A673 (cell line): Measurements from ENCODE around the gene YWHAG. TPM values are rescaled to one million over a fixed set of nuclear protein-coding genes. Genes with fewer than 3 reads are reported as not detected.
"Not testable (repeated sequence)": the region's sequence is repeated elsewhere in the genome, so short reads cannot be mapped to it uniquely, and the experiment has no call there.

ENCODE experiments used
- BruUV-seq: library from RNA; stranded (reverse); fragments of 400-500 nt; replicated peaks from 2 replicates; lab custom pipeline; 2021; lab: Mats Ljungman, UMichigan
- CTCF ChIA-PET: fragments of 300-600 bp; sonication (Branson Sonifier 250); formaldehyde crosslinking; loops from one replicate; lab custom pipeline; 2022; ENCODE audit warnings: antibody characterized with exemption; lab: Charles Lee
- POLR2A ChIA-PET: fragments of 300-600 bp; sonication (Branson Sonifier 250); formaldehyde crosslinking; loops from one replicate; lab custom pipeline; 2022; ENCODE audit warnings: antibody characterized with exemption; ENCODE audit not compliant: low non-redundant PET; lab: Charles Lee
- DNase-seq: peaks from one replicate; pipeline ENCODE4 v3.0.0-alpha.2; 2015; ENCODE audit warnings: low spot score
- H3K27ac ChIP-seq: fragments of 200-600 bp; sonication (generic); 2 replicates; pipeline ENCODE4 v1.5.1; 2016; ENCODE audit warnings: mixed run types, low read depth, mild to moderate bottlenecking, mixed read lengths, antibody characterized with exemption, low read length; ENCODE audit not compliant: poor library complexity, severe bottlenecking
- H3K27me3 ChIP-seq: fragments of 200-600 bp; sonication (generic); replicated peaks from 2 replicates; pipeline ENCODE4 v1.6.1; 2017; ENCODE audit warnings: mixed run types, low read depth, mild to moderate bottlenecking, mixed read lengths, antibody characterized with exemption, low read length; ENCODE audit not compliant: insufficient read depth, poor library complexity
- H3K36me3 ChIP-seq: fragments of 200-600 bp; sonication (generic); 2 replicates; pipeline ENCODE4 v1.6.1; 2016; ENCODE audit warnings: mixed run types, mild to moderate bottlenecking, mixed read lengths, antibody characterized with exemption, low read length; ENCODE audit not compliant: insufficient read depth, poor library complexity, severe bottlenecking
- H3K4me1 ChIP-seq: fragments of 200-600 bp; sonication (generic); 2 replicates; pipeline ENCODE4 v1.6.1; 2017; ENCODE audit warnings: mixed run types, mild to moderate bottlenecking, mixed read lengths, antibody characterized with exemption, low read length; ENCODE audit not compliant: insufficient read depth, poor library complexity, severe bottlenecking
- H3K4me3 ChIP-seq: fragments of 200-600 bp; sonication (generic); 2 replicates; pipeline ENCODE4 v1.5.1; 2016; ENCODE audit warnings: low read depth, mixed run types, mild to moderate bottlenecking, mixed read lengths, low read length; ENCODE audit not compliant: poor library complexity, severe bottlenecking
- H3K9me3 ChIP-seq: fragments of 200-600 bp; sonication (generic); 2 replicates; pipeline ENCODE4 v1.6.1; 2016; ENCODE audit warnings: mixed run types, low read depth, mild to moderate bottlenecking, mixed read lengths, antibody characterized with exemption, low read length; ENCODE audit not compliant: poor library complexity, severe bottlenecking
- EZH2 ChIP-seq: fragments of 200-600 bp; sonication (generic); IDR thresholded peaks from 2 replicates; pipeline ENCODE4 v1.6.1; 2017; ENCODE audit warnings: borderline replicate concordance, low read depth, mild to moderate bottlenecking, mixed read lengths, antibody characterized with exemption, low read length; ENCODE audit not compliant: poor library complexity, severe bottlenecking
- intact Hi-C: fragments of 100-400 bp; cut with micrococcal nuclease; formaldehyde crosslinking; loops from one replicate; pipeline ENCODE4 v1.10.0; 2022; ENCODE audit not compliant: unreplicated experiment
- total RNA-seq: library from RNA; stranded (reverse); gene quantifications from 2 replicates; pipeline ENCODE4 v1.2.3, GENCODE V29; 2021
- TF ChIP-seq, protein P1 (sequence below): fragments of 300-800, 200-600 bp; sonication (generic); conservative IDR thresholded peaks from 2 replicates; pipeline ENCODE4 v1.5.1; 2017; ENCODE audit warnings: low read depth, mild to moderate bottlenecking, antibody characterized with exemption, low read length, moderate library complexity, mixed read lengths

YWHAG gene
- total RNA-seq, 1 experiment from 2014 or later: 249 TPM

DNA sequence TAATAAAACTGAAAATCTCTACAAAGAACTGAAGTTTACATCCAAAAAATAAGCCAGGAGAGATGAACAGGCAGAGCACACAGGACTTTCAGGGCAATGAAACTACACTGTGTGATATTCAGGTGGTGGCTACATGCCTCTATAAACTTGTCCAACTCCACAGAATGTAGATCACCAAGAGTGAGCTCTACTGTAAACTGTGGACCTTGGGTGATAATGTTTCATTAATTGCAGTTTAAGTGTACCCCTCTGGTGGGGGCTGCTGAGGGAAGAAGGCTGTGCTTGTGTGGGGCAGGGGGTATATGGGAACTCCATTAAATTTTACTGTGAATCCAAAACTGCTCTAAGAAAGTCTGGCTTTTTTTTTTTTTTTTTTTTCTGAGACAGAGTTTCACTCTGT lies 22.7 kb downstream of the YWHAG start:
- BruUV-seq: no TSS peak
- intact Hi-C loops: no loop called here
- POLR2A ChIA-PET: no interaction called here
- Histone ChIP-seq H3K36me3 (peaks cover 10% of the 10 kb centered on the region), H3K9me3 (no peaks in the 10 kb centered on the region), H3K27me3 (no peaks in the 10 kb centered on the region), H3K27ac (no peak overlapping the region), H3K4me1 (peaks cover 19% of the 10 kb centered on the region), H3K4me3 (no peak overlapping the region)
- CTCF ChIA-PET: no interaction called here
- DNase-seq: no peak
- no peak for TF ChIP-seq EZH2
- TF ChIP-seq, protein P1, sequence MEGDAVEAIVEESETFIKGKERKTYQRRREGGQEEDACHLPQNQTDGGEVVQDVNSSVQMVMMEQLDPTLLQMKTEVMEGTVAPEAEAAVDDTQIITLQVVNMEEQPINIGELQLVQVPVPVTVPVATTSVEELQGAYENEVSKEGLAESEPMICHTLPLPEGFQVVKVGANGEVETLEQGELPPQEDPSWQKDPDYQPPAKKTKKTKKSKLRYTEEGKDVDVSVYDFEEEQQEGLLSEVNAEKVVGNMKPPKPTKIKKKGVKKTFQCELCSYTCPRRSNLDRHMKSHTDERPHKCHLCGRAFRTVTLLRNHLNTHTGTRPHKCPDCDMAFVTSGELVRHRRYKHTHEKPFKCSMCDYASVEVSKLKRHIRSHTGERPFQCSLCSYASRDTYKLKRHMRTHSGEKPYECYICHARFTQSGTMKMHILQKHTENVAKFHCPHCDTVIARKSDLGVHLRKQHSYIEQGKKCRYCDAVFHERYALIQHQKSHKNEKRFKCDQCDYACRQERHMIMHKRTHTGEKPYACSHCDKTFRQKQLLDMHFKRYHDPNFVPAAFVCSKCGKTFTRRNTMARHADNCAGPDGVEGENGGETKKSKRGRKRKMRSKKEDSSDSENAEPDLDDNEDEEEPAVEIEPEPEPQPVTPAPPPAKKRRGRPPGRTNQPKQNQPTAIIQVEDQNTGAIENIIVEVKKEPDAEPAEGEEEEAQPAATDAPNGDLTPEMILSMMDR: no peak

DNA sequence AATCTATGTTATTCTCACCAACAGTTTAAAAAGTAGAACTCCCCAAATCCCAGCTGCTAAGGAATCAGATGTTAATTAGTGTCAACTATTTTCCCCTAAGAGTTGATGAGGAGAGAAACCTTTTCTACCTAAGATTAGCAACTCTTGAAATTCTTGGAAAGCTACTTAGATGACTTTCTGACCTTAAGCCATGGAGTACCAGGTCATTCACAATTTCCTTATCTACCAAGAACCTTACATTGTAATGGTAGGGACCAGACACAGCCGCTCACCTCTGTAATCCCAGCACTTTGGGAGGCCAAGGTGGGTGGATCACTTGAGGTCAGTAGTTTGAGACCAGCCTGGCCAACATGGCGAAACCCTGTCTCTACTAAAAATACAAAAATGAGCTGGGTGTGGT lies 23.4 kb downstream of the YWHAG start:
- DNase-seq, H3K4me3 ChIP-seq, intact Hi-C loops, CTCF ChIA-PET, POLR2A ChIA-PET, H3K27me3 ChIP-seq, H3K9me3 ChIP-seq, H3K27ac ChIP-seq, BruUV-seq: not testable (repeated sequence)
- Histone ChIP-seq H3K36me3 (peaks cover 16% of the 10 kb centered on the region), H3K4me1 (peaks cover 12% of the 10 kb centered on the region)

DNA sequence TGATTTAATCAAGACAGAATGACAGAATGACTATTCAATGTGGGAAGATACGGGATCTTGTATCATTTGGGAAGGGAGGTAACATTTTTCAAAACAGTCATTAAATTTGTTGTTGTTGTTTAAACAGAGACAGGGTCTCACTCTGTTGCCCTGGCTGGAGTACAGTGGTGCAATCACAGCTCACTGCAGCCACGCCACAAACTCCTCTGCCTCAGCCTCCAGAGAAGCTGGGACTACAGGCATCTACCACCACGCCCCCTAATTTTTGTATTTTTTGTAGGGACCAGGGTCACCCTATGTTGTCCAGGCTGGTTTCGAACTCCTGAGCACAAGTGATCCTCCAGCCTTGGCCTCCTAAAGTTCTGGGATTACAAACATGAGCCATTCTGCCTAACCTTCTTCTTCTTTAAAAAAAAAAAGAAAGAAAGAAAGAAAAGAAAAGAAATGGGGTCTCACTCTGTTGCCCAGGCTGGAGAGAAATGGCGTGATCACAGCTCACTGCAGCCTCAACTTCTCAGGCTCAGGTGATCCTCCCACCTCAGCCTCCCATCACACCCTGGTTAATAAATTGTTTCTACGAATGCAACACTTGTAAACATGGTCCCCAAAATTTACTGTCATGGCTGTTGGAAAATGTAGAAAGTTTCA lies 24.3 kb downstream of the YWHAG start:
- BruUV-seq: no TSS peak
- DNase-seq: no peak
- peaks cover 10% of the 10 kb centered on the region for H3K4me1 ChIP-seq
- TF ChIP-seq, protein P1: no peak
- TF ChIP-seq EZH2: no peak
- H3K36me3 ChIP-seq: peaks cover 26% of the 10 kb centered on the region
- no peaks in the 10 kb centered on the region for H3K27me3 ChIP-seq
- intact Hi-C loops: no loop called here
- no peaks in the 10 kb centered on the region for H3K9me3 ChIP-seq
- CTCF ChIA-PET: no interaction called here
- H3K4me3 ChIP-seq: no peak overlapping the region
- POLR2A ChIA-PET: no interaction called here
- no peak overlapping the region for H3K27ac ChIP-seq

DNA sequence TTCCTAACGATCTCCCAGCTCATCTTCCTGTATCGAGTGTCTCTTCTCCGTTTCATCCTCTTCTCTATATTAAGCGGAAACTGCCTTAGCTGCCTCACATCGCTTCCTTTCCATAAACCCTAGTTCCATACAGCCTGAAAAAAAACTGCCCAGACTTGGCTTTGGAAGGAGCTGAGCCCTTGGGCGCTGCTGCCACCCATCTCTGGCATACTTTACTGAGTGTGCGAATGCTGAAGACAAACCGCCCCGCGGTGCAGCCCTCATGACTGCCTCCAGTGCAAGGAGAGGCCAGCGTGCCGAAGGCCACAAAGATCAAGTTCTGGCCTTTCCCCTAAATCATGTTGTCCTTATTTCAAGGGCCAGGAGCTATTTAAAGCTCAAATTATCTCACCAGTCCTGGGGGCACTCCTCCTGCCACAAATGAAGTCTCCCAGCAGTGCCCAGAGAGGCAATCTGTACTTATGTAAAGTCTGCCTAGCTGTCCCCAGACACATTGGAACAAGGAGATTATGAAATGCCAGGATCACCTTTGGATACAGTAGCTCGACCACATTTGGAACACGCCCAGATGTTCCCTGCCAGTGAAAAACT lies 25.2 kb downstream of the YWHAG start:
- no peak for DNase-seq
- Histone ChIP-seq H3K4me3 (no peak overlapping the region), H3K4me1 (peaks cover 10% of the 10 kb centered on the region), H3K27ac (no peak overlapping the region), H3K9me3 (no peaks in the 10 kb centered on the region), H3K36me3 (peaks cover 30% of the 10 kb centered on the region), H3K27me3 (no peaks in the 10 kb centered on the region)
- ChIA-PET POLR2A (no interaction called here), CTCF (no interaction called here)
- intact Hi-C loops: no loop called here
- no TSS peak for BruUV-seq
- TF ChIP-seq EZH2: no peak
- TF ChIP-seq, protein P1: no peak
